SU-DHL-6 (cell line): Measurements from ENCODE around the gene GPR55.

Source experiments
- H2AFZ ChIP-seq: fragments of 200-600 bp; sonication (generic); 2 replicates; pipeline ENCODE4 v1.6.1; 2014; ENCODE audit warnings: low read depth, mild to moderate bottlenecking, moderate library complexity, mixed read lengths, antibody characterized with exemption, low read length; ENCODE audit not compliant: severe bottlenecking
- H3F3A ChIP-seq: fragments of 200-600 bp; shearing (Covaris generic); 2 replicates; pipeline ENCODE4 v1.6.0; 2016; ENCODE audit warnings: antibody characterized with exemption, mild to moderate bottlenecking; ENCODE audit not compliant: insufficient read depth
- H3K27ac ChIP-seq: fragments of 200-600 bp; sonication (generic); 2 replicates; pipeline ENCODE4 v1.5.1; 2016; ENCODE audit warnings: low read depth, mild to moderate bottlenecking, low read length, moderate library complexity, mixed read lengths
- H3K27me3 ChIP-seq: fragments of 200-600 bp; sonication (generic), shearing (Covaris generic); 2 replicates; pipeline ENCODE4 v1.6.0; 2014; ENCODE audit warnings: mild to moderate bottlenecking, low read length
- H3K36me3 ChIP-seq: fragments of 200-600 bp; sonication (generic); 2 replicates; pipeline ENCODE4 v1.6.1; 2014; ENCODE audit warnings: mild to moderate bottlenecking, low read length, mixed read lengths
- H3K4me2 ChIP-seq: fragments of 300-600, 200-600 bp; shearing (Covaris generic), sonication (generic); 2 replicates; pipeline ENCODE4 v1.6.0; 2014; ENCODE audit warnings: low read length, low read depth, mild to moderate bottlenecking; ENCODE audit not compliant: poor library complexity, severe bottlenecking
- H3K4me3 ChIP-seq: fragments of 200-600 bp; sonication (generic); 2 replicates; pipeline ENCODE4 v1.5.1; 2014; ENCODE audit warnings: antibody characterized with exemption, low read length, mild to moderate bottlenecking, mixed read lengths; ENCODE audit not compliant: insufficient read depth, poor library complexity, severe bottlenecking
- H3K79me2 ChIP-seq: fragments of 200-600 bp; sonication (generic); 2 replicates; pipeline ENCODE4 v1.6.1; 2014; ENCODE audit warnings: mild to moderate bottlenecking, low read length, moderate library complexity; ENCODE audit not compliant: insufficient read depth
- H3K9ac ChIP-seq: fragments of 200-600 bp; sonication (generic); 2 replicates; pipeline ENCODE4 v1.7.0; 2014; ENCODE audit warnings: mild to moderate bottlenecking, low read length
- H3K9me2 ChIP-seq: fragments of 200-600 bp; sonication (generic); replicated peaks from 2 replicates; pipeline ENCODE4 v1.6.1; 2014; ENCODE audit warnings: low read length; ENCODE audit not compliant: insufficient read depth
- H3K9me3 ChIP-seq: fragments of 200-600 bp; sonication (generic); 2 replicates; pipeline ENCODE4 v1.6.1; 2014; ENCODE audit warnings: low read length, mixed read lengths; ENCODE audit not compliant: insufficient read depth
- H4K20me1 ChIP-seq: fragments of 200-600 bp; sonication (generic); 2 replicates; pipeline ENCODE4 v1.6.1; 2014; ENCODE audit warnings: low read depth, mild to moderate bottlenecking, antibody characterized with exemption, low read length, moderate library complexity, mixed read lengths
- CTCF ChIP-seq: fragments of 200-600 bp; sonication (generic); IDR thresholded peaks from one replicate; pipeline ENCODE4 v1.5.1; 2017; ENCODE audit warnings: antibody characterized with exemption, mild to moderate bottlenecking, low read length, moderate library complexity; ENCODE audit not compliant: insufficient read depth, poor library complexity, severe bottlenecking
- EZH2phosphoT487 ChIP-seq: fragments of 200-600 bp; sonication (generic), shearing (Covaris generic); conservative IDR thresholded peaks from 2 replicates; pipeline ENCODE4 v1.6.1; 2018; ENCODE audit warnings: mild to moderate bottlenecking, antibody characterized with exemption, low read length, moderate library complexity, mixed read lengths

GPR55 gene

GRCh38 chr2:230916218-230916617, 8.8 kb downstream of the GPR55 start:
- H3K36me3 ChIP-seq, result no peaks in the 10 kb centered on the region
- no peak overlapping the region for H3K4me2 ChIP-seq
- no peaks in the 10 kb centered on the region for H3K9me3 ChIP-seq
- TF ChIP-seq EZH2phosphoT487 (no peak), CTCF (no peak)
- no peaks in the 10 kb centered on the region for H3K27me3 ChIP-seq
- no peaks in the 10 kb centered on the region for H3K9me2 ChIP-seq
- H3K79me2 ChIP-seq, result no peaks in the 10 kb centered on the region
- H3K27ac ChIP-seq, result no peak overlapping the region
- no peak overlapping the region for H3K4me3 ChIP-seq
- no peak overlapping the region for H3K9ac ChIP-seq
- no peak overlapping the region for H2AFZ ChIP-seq
- H4K20me1 ChIP-seq, result no peaks in the 10 kb centered on the region
- H3F3A ChIP-seq, result no peaks in the 10 kb centered on the region

- no peak overlapping the region for H3K4me3 ChIP-seq
- no peaks in the 10 kb centered on the region for H3K9me2 ChIP-seq
- no peak overlapping the region for H3K4me2 ChIP-seq
- no peaks in the 10 kb centered on the region for H3K36me3 ChIP-seq
- no peaks in the 10 kb centered on the region for H3K9me3 ChIP-seq
- TF ChIP-seq EZH2phosphoT487, result no peak
- no peak for TF ChIP-seq CTCF
- H3K79me2 ChIP-seq, result no peaks in the 10 kb centered on the region
- H2AFZ ChIP-seq, result no peak overlapping the region
- H3K9ac ChIP-seq, result no peak overlapping the region
- no peaks in the 10 kb centered on the region for H4K20me1 ChIP-seq
- no peak overlapping the region for H3K27ac ChIP-seq
- no peaks in the 10 kb centered on the region for H3F3A ChIP-seq
- no peaks in the 10 kb centered on the region for H3K27me3 ChIP-seq
Observed at GRCh38 chr2:230915319-230915718, 9.7 kb downstream of the GPR55 start.

- no peaks in the 10 kb centered on the region for H3K9me3 ChIP-seq
- H3K4me2 ChIP-seq, result no peak overlapping the region
- H3K27me3 ChIP-seq, result no peaks in the 10 kb centered on the region
- no peaks in the 10 kb centered on the region for H3K9me2 ChIP-seq
- no peak overlapping the region for H3K4me3 ChIP-seq
- no peaks in the 10 kb centered on the region for H3K79me2 ChIP-seq
- no peaks in the 10 kb centered on the region for H4K20me1 ChIP-seq
- no peaks in the 10 kb centered on the region for H3K36me3 ChIP-seq
- H3K27ac ChIP-seq, result no peak overlapping the region
- no peak overlapping the region for H2AFZ ChIP-seq
- H3F3A ChIP-seq, result no peaks in the 10 kb centered on the region
- TF ChIP-seq CTCF, result no peak
- TF ChIP-seq EZH2phosphoT487, result no peak
- no peak overlapping the region for H3K9ac ChIP-seq
Observed at GRCh38 chr2:230914886-230915285, 10.2 kb downstream of the GPR55 start.
